Smooth muscle cell (in vitro differentiated cells): ENCODE data around the gene MAP3K6. TPM values are rescaled to one million over a fixed set of nuclear protein-coding genes. Genes with fewer than 3 reads are reported as not detected.

Experiments used
- DNase-seq: peaks from one replicate; lab custom pipeline; 2025; ENCODE audit not compliant: unreplicated experiment; lab: John Stamatoyannopoulos, UW
- H2AFZ ChIP-seq: fragments of 200-600 bp; sonication (generic); 2 replicates; pipeline ENCODE4 v1.6.0; 2016; ENCODE audit warnings: antibody characterized with exemption, low read depth, mild to moderate bottlenecking
- H3F3A ChIP-seq: fragments of 200-600 bp; sonication (generic); 2 replicates; pipeline ENCODE4 v1.6.0; 2017; ENCODE audit warnings: antibody characterized with exemption, low read depth
- H3K27ac ChIP-seq: fragments of 200-600 bp; sonication (generic); 2 replicates; pipeline ENCODE4 v1.5.1; 2016; ENCODE audit warnings: low read depth, mild to moderate bottlenecking
- H3K27me3 ChIP-seq: fragments of 200-600 bp; sonication (generic); 2 replicates; pipeline ENCODE4 v1.6.1; 2016; ENCODE audit warnings: low read depth, mild to moderate bottlenecking
- H3K36me3 ChIP-seq: fragments of 200-600 bp; sonication (generic); 2 replicates; pipeline ENCODE4 v1.5.1; 2016; ENCODE audit warnings: low read depth
- H3K4me1 ChIP-seq: fragments of 200-600 bp; sonication (generic); 2 replicates; pipeline ENCODE4 v1.5.1; 2016; ENCODE audit warnings: low read depth
- H3K4me2 ChIP-seq: fragments of 200-600 bp; sonication (generic); 2 replicates; pipeline ENCODE4 v1.6.0; 2016; ENCODE audit warnings: mild to moderate bottlenecking
- H3K4me3 ChIP-seq: fragments of 200-600 bp; sonication (generic); 2 replicates; pipeline ENCODE4 v1.5.1; 2016; ENCODE audit warnings: mild to moderate bottlenecking
- H3K79me2 ChIP-seq: fragments of 200-600 bp; sonication (generic); 2 replicates; pipeline ENCODE4 v1.6.0; 2016; ENCODE audit warnings: low read depth, mild to moderate bottlenecking
- H3K9ac ChIP-seq: fragments of 200-600 bp; sonication (generic); 2 replicates; pipeline ENCODE4 v1.6.0; 2016; ENCODE audit warnings: low read depth
- H3K9me3 ChIP-seq: fragments of 200-600 bp; sonication (generic); replicated peaks from 2 replicates; pipeline ENCODE4 v1.5.1; 2016; ENCODE audit warnings: low read depth
- H4K20me1 ChIP-seq: fragments of 200-600 bp; sonication (generic); 2 replicates; pipeline ENCODE4 v1.6.0; 2016; ENCODE audit warnings: low read depth
- CTCF ChIP-seq: fragments of 200-600 bp; sonication (generic); IDR thresholded peaks from 2 replicates; pipeline ENCODE4 v1.5.1; 2017; ENCODE audit warnings: borderline replicate concordance, mild to moderate bottlenecking, antibody characterized with exemption; ENCODE audit not compliant: insufficient read depth, poor library complexity, severe bottlenecking
- WGBS: methylation state at CpG from one replicate; pipeline ENCODE4 v1.1.7; 2016; ENCODE audit warnings: low lambda C conversion rate; 5-methylcytosine and 5-hydroxymethylcytosine counted together
- polyA plus RNA-seq: library from polyadenylated mRNA; unstranded; fragments of >200 nt; fragmentation: Nextera tagmentation; extraction: Ambion mirVana; gene quantifications from 2 replicates; pipeline ENCODE4 v1.2.1, GENCODE V29; 2016
- total RNA-seq: library from RNA; depleted of rRNA; stranded (reverse); fragments of >200 nt; gene quantifications from 2 replicates; pipeline ENCODE4 v1.2.3, GENCODE V29; 2014

MAP3K6 gene
- total and polyA plus RNA-seq, 2 experiments from 2014 or later, result 14.1 to 29.0 TPM

- TF ChIP-seq CTCF, result no peak
- Histone ChIP-seq H3K4me1 (peaks cover 32% of the 10 kb centered on the region), H3K9ac (no peak overlapping the region), H3K4me3 (no peak overlapping the region), H3K27ac (no peak overlapping the region), H3K9me3 (no peaks in the 10 kb centered on the region), H4K20me1 (no peaks in the 10 kb centered on the region), H3K79me2 (no peaks in the 10 kb centered on the region), H3F3A (no peaks in the 10 kb centered on the region), H3K4me2 (no peak overlapping the region), H2AFZ (no peak overlapping the region), H3K36me3 (no peaks in the 10 kb centered on the region), H3K27me3 (no peaks in the 10 kb centered on the region)
- 97% methylated on average over 12 of the region's 12 CpGs for WGBS
- no peak for DNase-seq
Measured at GRCh38 chr1:27345272-27345671, 21.5 kb downstream of the MAP3K6 start.

- 88% methylated on average over 5 of the region's 5 CpGs for WGBS
- Histone ChIP-seq H3K4me3 (peak overlapping the region; percentile 40), H3K9ac (peak overlapping the region; percentile 49), H4K20me1 (no peaks in the 10 kb centered on the region), H3K9me3 (no peaks in the 10 kb centered on the region), H3K36me3 (no peaks in the 10 kb centered on the region), H3K27me3 (no peaks in the 10 kb centered on the region), H3K4me2 (peak overlapping the region; percentile 84), H3K79me2 (no peaks in the 10 kb centered on the region), H3K4me1 (peaks cover 33% of the 10 kb centered on the region), H3F3A (no peaks in the 10 kb centered on the region), H2AFZ (no peak overlapping the region), H3K27ac (peak overlapping the region; percentile 77)
- no peak for DNase-seq
- no peak for TF ChIP-seq CTCF
Measured at GRCh38 chr1:27343639-27344025, 23.1 kb downstream of the MAP3K6 start.

GRCh38 chr1:27342778-27343638 is 23.8 kb downstream of the MAP3K6 start:
- no peak for DNase-seq
- H3F3A ChIP-seq, result no peaks in the 10 kb centered on the region
- H3K9me3 ChIP-seq, result no peaks in the 10 kb centered on the region
- H2AFZ ChIP-seq, result no peak overlapping the region
- H3K27ac ChIP-seq, result peak overlapping the region; percentile 77
- no peaks in the 10 kb centered on the region for H3K27me3 ChIP-seq
- no peaks in the 10 kb centered on the region for H3K79me2 ChIP-seq
- no peak for TF ChIP-seq CTCF
- H3K36me3 ChIP-seq, result no peaks in the 10 kb centered on the region
- H3K9ac ChIP-seq, result peak overlapping the region; percentile 65
- no peaks in the 10 kb centered on the region for H4K20me1 ChIP-seq
- WGBS, result 61% methylated on average over 31 of the region's 31 CpGs
- H3K4me3 ChIP-seq, result peak overlapping the region; percentile 40
- peak overlapping the region; percentile 84 for H3K4me2 ChIP-seq
- H3K4me1 ChIP-seq, result peaks cover 33% of the 10 kb centered on the region
